Measurements from ENCODE around the gene CCNJ. TPM values are rescaled to one million over a fixed set of nuclear protein-coding genes. Genes with fewer than 3 reads are reported as not detected.

Gene CCNJ
- total and polyA plus RNA-seq, 2 of the 13 experiments (the other 11 are each of a cell fraction or from before 2014, with no cell fraction given), result 14.1 to 21.5 TPM

GRCh38 chr10:96092999-96093767 lies 49.8 kb downstream of the CCNJ start (continued):
- TF ChIP-seq NFAT5 (CRISPR knock-in tag; IDR thresholded peaks at IDR 0.05), result no peak
- TF ChIP-seq TMF1 (CRISPR knock-in tag; IDR thresholded peaks at IDR 0.05; ENCODE audit: low read depth), result no peak
- TF ChIP-seq ZNF24 (IDR thresholded peaks at IDR 0.05), result no peak
- no peak for TF ChIP-seq TARDBP (CRISPR knock-in tag; IDR thresholded peaks at IDR 0.05)
- no peak for TF ChIP-seq ZBTB33 (CRISPR knock-in tag; IDR thresholded peaks at IDR 0.05)
- no peak for TF ChIP-seq ZNF557 (CRISPR knock-in tag; IDR thresholded peaks at IDR 0.05)
- TF ChIP-seq HMGXB3 (CRISPR knock-in tag; IDR thresholded peaks at IDR 0.05; ENCODE audit: borderline replicate concordance), result no peak
- no peak for TF ChIP-seq HIVEP1 (CRISPR knock-in tag; IDR thresholded peaks at IDR 0.05)
- TF ChIP-seq ZNF382 (CRISPR knock-in tag; IDR thresholded peaks at IDR 0.05; ENCODE audit: borderline replicate concordance), result no peak
- TF ChIP-seq ZNF224 (CRISPR knock-in tag; IDR thresholded peaks at IDR 0.05), result no peak
- peak; percentile 52; the same call in 1 of the 2 replicates for TF ChIP-seq KAT8 (CRISPR knock-in tag; IDR thresholded peaks at IDR 0.05)
- no peak for TF ChIP-seq MEIS1 (CRISPR knock-in tag; IDR thresholded peaks at IDR 0.05; ENCODE audit: borderline replicate concordance)
- no peak for TF ChIP-seq MLLT10 (CRISPR knock-in tag; IDR thresholded peaks at IDR 0.05)
- no peak for TF ChIP-seq BHLHE40 (IDR thresholded peaks at IDR 0.05; ENCODE audit: low read length)

All from HepG2 (cell line).